Left lung (tissue), 10 donors: ENCODE data around the gene PRSS48. TPM values are rescaled to one million over a fixed set of nuclear protein-coding genes. Genes with fewer than 3 reads are reported as not detected.

Experiments
- ATAC-seq: fragments of 200-7000 bp; cut with Tn5 transposase; one replicate; pipeline ENCODE4 v1.9.1; 2020; ENCODE audit warnings: moderate library complexity
- DNase-seq, 4 donors: peaks; one replicate each; pipeline ENCODE4 v3.0.0-alpha.2; 2013 to 2020
- H3K27ac ChIP-seq, 2 donors: fragments of 200-600 bp; sonication (generic) in 1 of 2; one replicate each; pipeline versions ENCODE4 v1.5.0 to v1.8.0; 2020 to 2021
- H3K27me3 ChIP-seq, 2 donors: fragments of 200-600 bp; sonication (generic) in 1 of 2; one replicate each; pipeline versions ENCODE4 v1.5.0 to v1.8.0; 2020 to 2021
- H3K36me3 ChIP-seq, 2 donors: fragments of 200-600 bp; sonication (generic) in 1 of 2; one replicate each; pipeline versions ENCODE4 v1.5.0 to v1.8.0; 2020 to 2021
- H3K4me1 ChIP-seq, 2 donors: fragments of 200-600 bp; one replicate each; pipeline ENCODE4 v1.8.0; 2021
- H3K4me3 ChIP-seq, 2 donors: fragments of 200-600 bp; sonication (generic) in 1 of 2; one replicate each; pipeline versions ENCODE4 v1.5.0 to v1.8.0; 2020 to 2021; ENCODE audit warnings: mild to moderate bottlenecking in 1 of 2
- H3K9me3 ChIP-seq, 2 donors: fragments of 200-600 bp; sonication (generic) in 1 of 2; one replicate each; pipeline versions ENCODE4 v1.5.0 to v1.8.0; 2020 to 2021
- CTCF ChIP-seq, 2 donors: fragments of 200-600 bp; sonication (generic) in 1 of 2; IDR thresholded peaks; one replicate each; pipeline versions ENCODE4 v1.5.0 to v1.8.0; 2021; ENCODE audit warnings: antibody characterized with exemption in 2 of 2
- intact Hi-C, 2 donors: fragments of 100-400 bp; cut with DNase I; formaldehyde crosslinking; loops; one replicate each; pipeline versions ENCODE4 v1.11.2 to v1.14.2; 2022
- polyA plus RNA-seq, 6 donors: library from polyadenylated mRNA; unstranded; fragments of 120-200 nt; gene quantifications; one replicate each; pipeline ENCODE4 v1.2.1, GENCODE V29; 2013; ENCODE audit not compliant: insufficient read length in 6 of 6
- total RNA-seq, 2 donors: library from RNA; stranded (reverse); fragmentation: NEBNext Ultra II Directional; extraction: Animal tissue kit (Norgen Biotek cat#: 25700); gene quantifications; one replicate each; pipeline ENCODE4 v1.2.1, GENCODE V29; 2021
- donor health status: DM: no; HTN: yes; CAD: no.
- donor health status: DM: no; HTN: no; CAD: no.

Gene PRSS48
- total and polyA plus RNA-seq, 8 donors, result 0.20 to 0.21 TPM; not detected in 6

- DNase-seq, result no peak
- Histone ChIP-seq H3K27ac (peak overlapping the region in 1 of 2 donors; percentile 6), H3K4me1 (no peaks in the 10 kb centered on the region), H3K4me3 (no peak overlapping the region), H3K9me3 (no peaks in the 10 kb centered on the region), H3K36me3 (no peaks in the 10 kb centered on the region), H3K27me3 (no peaks in the 10 kb centered on the region)
- intact Hi-C loops, result no loop called here
- no peak for TF ChIP-seq CTCF (IDR thresholded peaks at IDR 0.05)
- no peak for ATAC-seq
Measured at GRCh38 chr4:151284534-151285245, 7.7 kb downstream of the PRSS48 start.

GRCh38 chr4:151287409-151287808 lies 10.4 kb downstream of the PRSS48 start:
- H3K4me1 ChIP-seq, result no peaks in the 10 kb centered on the region
- no peaks in the 10 kb centered on the region for H3K9me3 ChIP-seq
- no peaks in the 10 kb centered on the region for H3K27me3 ChIP-seq
- H3K27ac ChIP-seq, result no peak overlapping the region
- H3K36me3 ChIP-seq, result no peaks in the 10 kb centered on the region
- DNase-seq (no peak), ATAC-seq (no peak)
- TF ChIP-seq CTCF (IDR thresholded peaks at IDR 0.05), result no peak
- intact Hi-C loops, result no loop called here
- H3K4me3 ChIP-seq, result no peak overlapping the region

- H3K27ac ChIP-seq, result no peak overlapping the region
- no peaks in the 10 kb centered on the region for H3K27me3 ChIP-seq
- ATAC-seq, result no peak
- H3K36me3 ChIP-seq, result no peaks in the 10 kb centered on the region
- H3K4me1 ChIP-seq, result no peaks in the 10 kb centered on the region
- DNase-seq, result no peak
- H3K9me3 ChIP-seq, result no peaks in the 10 kb centered on the region
- intact Hi-C loops, result no loop called here
- TF ChIP-seq CTCF (IDR thresholded peaks at IDR 0.05), result no peak
- no peak overlapping the region for H3K4me3 ChIP-seq
Measured at GRCh38 chr4:151291485-151291884, 14.5 kb downstream of the PRSS48 start.

- H3K4me1 ChIP-seq, result no peaks in the 10 kb centered on the region
- no peaks in the 10 kb centered on the region for H3K27me3 ChIP-seq
- ATAC-seq (no peak), DNase-seq (no peak)
- intact Hi-C loops, result no loop called here
- H3K9me3 ChIP-seq, result no peaks in the 10 kb centered on the region
- TF ChIP-seq CTCF (IDR thresholded peaks at IDR 0.05), result no peak
- no peaks in the 10 kb centered on the region for H3K36me3 ChIP-seq
- H3K4me3 ChIP-seq, result no peak overlapping the region
- H3K27ac ChIP-seq, result no peak overlapping the region
Measured at GRCh38 chr4:151292038-151292437, 15.1 kb downstream of the PRSS48 start.

GRCh38 chr4:151294833-151295496 lies 18.0 kb downstream of the PRSS48 start:
- intact Hi-C loops, result no loop called here

More at GRCh38 chr4:151294833-151295496, 18.0 kb downstream of the PRSS48 start:
- no peaks in the 10 kb centered on the region for H3K9me3 ChIP-seq
- no peak overlapping the region for H3K27ac ChIP-seq
- DNase-seq (no peak), ATAC-seq (no peak)
- TF ChIP-seq CTCF (IDR thresholded peaks at IDR 0.05), result no peak
- H3K27me3 ChIP-seq, result no peaks in the 10 kb centered on the region
- H3K4me1 ChIP-seq, result no peaks in the 10 kb centered on the region
- H3K4me3 ChIP-seq, result no peak overlapping the region
- H3K36me3 ChIP-seq, result no peaks in the 10 kb centered on the region
